GM18526 (cell line): Measurements from ENCODE around the gene SCYL2.

Source experiments
- POLR2A ChIP-seq: IDR thresholded peaks from 3 replicates; pipeline ENCODE4 v1.6.1; 2011; ENCODE audit not compliant: insufficient read length; ENCODE audit errors: extremely low read depth

SCYL2 gene

DNA sequence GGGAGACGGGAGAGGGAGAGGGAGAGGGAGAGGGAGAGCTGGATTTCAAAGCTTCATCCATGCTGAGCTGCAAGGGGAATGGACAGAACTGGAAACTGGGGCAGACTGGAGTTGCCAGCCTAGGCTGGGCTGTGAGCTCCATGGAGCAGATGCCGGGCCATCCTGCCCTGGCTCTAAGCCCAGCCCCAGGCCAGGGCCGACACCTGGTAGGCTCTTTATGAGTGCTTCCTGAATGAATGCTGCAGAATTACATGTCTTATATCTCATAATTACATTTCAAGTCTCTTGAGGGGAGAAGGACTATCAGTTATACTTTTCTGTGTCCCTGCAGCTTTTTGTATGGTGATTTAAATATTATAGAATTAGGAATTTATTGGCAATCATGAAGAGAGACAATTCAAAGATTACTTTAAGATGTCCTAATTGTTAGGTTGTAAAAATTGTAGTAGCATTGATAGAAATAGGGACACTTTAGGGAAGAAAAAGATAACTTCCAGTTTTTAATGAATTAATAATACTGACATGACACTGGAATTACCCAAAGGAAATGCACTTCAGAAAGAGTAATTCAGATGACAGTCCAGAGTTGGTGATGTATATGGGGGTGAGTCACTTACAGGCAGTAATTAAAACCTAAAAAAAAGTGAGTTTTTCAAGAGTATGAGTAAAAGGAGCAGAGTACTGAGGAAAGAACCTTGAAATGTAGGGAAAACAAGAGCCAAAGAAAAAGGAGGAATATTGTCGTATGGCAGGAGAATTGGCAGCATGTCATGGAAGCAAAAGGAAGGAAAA, 29.0 kb downstream of the SCYL2 start:
- TF ChIP-seq POLR2A = no peak

DNA sequence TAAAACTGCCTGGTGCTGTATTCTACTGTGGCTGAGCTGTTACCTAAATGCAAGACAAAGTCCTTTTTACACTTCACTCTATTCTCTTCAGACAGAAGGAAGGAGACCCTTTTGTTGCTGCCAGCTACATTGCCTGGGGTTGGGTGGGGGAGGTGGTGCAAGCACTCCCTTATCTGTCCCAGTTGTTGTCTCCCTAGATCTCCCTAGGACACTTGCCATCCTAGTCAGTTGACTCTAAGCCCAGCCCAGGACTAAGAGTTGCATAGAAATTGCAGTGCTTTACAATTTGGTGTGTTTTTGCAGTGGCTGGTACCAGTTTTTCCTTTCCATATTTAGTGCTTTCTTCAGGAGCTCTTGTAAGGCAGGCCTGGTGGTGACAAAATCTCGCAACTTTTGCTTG, 35.1 kb downstream of the SCYL2 start:
- TF ChIP-seq POLR2A = no peak

DNA sequence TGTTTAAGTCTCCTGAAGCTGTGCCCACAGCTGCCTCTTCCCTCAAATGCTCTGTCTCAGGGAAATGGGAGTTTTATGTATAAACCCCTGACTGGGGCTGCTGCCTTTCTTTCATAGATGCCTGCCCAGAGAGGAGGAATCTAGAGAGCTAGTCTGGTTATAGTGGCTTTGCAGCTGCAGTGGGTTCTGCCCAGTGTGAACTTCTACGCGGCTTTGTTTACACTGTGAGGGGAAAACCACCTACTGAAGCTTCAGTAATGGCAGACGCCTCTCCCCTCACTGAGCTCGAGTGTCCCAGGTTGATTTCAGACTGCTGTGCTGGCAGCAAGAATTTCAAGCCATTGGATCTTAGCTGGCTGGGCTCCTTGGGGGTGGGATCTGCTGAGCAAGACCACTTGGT, 36.9 kb downstream of the SCYL2 start:
- no peak for TF ChIP-seq POLR2A

DNA sequence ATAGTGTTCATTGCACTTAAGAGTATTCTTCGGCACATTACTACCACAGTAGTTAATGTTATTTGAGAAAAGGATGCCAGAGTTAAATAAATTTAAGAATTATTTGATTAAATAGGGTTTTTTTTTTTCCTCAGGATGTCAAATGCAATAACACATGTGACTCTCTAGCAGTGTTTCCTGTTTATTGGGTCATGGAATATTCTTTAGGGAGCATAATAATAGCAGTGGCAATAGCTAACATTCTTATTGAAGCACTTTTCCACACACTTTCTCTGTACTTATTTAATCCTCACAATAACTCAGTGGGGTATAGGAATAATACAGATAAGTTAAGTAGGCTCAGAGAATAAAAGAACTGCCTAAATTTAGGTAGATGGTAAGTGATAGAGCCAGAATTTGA, 44.3 kb downstream of the SCYL2 start:
- no peak for TF ChIP-seq POLR2A

DNA sequence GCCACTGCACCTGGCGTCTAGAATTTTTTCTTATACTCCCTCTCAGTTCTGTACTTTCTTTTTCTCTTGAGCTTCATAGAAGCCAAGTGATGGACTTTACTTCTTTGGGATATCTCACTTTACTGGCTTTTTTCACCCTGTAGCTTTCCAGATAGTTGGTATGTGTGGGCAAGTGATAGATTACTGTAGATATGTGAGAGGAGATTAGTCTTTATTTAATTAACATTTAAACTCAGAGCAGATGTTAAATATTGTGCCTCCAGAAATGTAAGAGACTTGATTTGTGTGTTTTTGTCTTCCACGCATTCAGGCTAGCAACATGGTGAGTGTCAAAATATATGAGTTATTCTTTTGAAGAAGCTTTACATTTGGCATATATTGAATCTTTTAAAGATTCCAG, 50.4 kb downstream of the SCYL2 start:
- TF ChIP-seq POLR2A = no peak

DNA sequence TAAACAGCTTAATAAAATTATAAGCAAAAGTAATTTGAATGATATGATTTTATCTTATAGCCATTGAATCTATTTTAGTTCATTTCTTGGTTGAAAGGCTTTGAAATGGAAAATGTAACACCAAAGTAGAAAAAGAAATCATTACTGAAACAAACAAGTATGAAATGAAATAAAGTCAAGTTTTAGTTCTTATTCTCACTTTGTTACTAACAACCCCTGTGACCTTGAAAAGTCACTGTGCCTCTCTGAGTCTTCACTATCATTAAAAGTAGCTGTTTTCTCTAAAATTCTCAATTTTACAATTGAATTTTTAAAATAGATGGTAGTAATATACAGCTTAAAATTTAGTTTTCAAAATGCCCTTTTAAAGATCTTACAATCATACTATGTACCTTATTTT, 57.5 kb downstream of the SCYL2 start:
- no peak for TF ChIP-seq POLR2A

DNA sequence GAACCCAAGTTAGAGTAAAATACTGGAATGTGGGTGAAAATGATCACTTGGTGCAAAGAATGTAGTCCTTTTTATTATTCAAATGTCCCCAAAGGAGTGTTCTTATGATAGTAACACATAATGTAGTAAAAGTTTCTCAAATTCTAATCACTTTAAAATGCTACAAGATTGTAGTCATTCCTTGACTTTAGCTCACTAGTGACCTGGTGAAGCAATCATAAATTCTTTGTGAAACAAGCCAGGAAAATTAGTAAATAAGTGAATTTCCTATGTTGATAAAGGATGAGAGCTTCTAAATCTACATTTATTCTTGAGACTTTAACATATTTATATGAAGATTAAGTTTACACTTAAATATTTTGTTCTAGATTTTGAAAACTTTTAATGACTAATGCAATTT, 59.2 kb downstream of the SCYL2 start:
- no peak for TF ChIP-seq POLR2A

DNA sequence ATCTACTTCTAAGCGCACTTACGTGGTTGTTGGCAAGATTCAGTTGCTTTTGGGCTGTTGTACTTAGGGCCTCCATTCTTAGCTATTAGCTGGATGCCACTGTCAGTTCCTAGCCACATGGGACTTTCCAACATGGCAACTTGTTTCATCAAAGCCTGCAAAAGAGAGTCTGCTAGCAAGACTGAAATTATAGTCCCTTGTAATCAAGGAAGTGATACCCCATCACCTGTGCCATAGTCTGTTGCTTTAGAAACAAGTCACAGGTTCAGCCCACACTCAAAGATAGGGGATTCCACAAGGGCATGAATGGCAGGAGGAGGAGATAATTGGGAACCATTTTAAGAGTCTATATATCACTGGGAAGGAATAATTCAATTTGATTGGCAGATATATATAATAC, 62.8 kb downstream of the SCYL2 start:
- no peak for TF ChIP-seq POLR2A

DNA sequence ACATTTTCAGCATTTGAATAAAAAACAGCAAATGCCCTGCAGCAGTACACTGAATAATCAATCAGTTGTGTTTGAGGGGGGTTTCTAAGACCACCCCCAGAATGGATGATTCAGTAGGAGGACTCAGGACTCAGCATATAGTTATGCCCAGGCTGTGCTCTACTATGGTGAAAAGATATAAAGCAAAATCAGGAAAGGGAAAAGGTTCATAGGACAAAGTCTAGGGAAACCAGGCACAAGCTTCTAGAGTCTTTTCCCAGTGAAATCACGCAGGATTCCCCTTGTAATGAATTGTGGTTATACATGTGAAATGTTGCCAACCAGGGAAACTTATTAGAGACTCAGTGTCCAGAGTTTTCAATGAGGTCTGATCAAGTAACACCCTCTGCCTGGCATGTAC, 64.9 kb downstream of the SCYL2 start:
- TF ChIP-seq POLR2A = no peak

DNA sequence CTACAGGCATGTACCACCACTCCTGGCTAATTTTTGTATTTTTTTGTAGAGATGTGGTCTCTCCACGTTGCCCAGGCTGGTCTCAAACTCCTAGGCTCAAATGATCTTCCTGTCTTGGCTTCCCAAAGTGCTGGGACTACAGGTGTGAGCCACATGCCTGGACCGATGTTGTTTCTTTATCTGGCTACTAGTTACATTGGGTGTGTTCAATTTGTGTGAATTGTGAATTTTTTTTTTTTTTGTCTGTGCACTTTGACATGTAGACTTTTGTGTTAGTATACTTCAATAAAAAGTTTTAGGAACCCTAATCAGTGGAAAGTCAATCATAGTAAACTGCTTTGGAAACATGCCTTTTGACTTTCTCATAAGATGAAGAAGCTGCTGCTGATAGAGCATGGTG, 65.9 kb downstream of the SCYL2 start:
- TF ChIP-seq POLR2A = no peak

DNA sequence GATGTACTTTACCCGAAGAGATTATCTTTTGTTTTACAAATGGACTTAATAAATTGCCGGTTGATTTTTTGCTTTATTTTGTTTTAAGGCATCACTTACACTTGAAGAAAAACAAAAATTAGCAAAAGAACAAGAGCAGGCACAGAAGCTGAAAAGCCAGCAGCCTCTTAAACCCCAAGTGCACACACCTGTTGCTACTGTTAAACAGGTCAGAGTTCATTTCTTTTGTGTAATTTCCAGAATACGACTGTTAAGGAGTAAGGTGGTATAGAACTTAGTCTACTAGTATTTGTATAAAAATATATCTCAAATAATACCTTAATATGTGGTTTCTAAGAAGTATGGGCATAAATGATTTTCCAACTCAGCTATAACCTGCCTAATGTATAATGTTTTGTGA, 70.3 kb downstream of the SCYL2 start:
- no peak for TF ChIP-seq POLR2A

DNA sequence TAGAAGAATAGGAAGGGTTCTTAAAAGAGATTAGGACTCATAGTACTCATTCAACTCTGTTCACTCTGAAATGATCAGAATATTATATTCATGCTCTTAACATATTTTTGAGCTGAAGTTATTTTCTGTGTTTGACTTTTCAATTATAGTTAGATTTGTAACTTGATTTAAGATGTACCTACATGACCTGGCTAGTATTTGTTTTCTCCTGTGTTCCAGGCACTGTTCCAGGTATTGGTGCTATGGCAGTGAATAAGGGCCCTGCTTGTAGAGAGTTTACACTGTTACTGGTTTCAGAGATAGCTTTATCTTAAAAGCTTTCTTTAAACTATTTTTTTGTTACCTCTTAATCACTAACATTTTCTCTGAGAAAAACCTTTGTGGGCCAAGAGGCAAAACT, 70.8 kb downstream of the SCYL2 start:
- TF ChIP-seq POLR2A = no peak

DNA sequence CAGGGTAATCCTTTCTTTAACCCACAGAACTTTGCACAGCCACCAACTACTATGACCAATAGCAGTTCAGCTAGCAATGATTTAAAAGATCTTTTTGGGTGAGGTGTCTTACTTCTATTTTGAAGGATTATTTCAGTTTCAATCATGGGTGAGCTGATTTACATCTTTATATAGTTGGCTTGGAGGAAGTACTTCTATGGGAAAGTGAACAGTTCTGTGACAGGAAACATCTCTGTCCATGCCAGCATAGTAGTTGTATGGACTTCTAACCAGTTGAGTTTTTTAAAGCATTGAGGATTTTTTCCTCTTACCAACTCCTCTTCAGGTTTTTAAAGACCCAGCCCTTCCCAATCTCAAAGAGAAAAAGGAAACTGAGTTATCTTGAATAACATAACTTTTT, 72.1 kb downstream of the SCYL2 start:
- no peak for TF ChIP-seq POLR2A

DNA sequence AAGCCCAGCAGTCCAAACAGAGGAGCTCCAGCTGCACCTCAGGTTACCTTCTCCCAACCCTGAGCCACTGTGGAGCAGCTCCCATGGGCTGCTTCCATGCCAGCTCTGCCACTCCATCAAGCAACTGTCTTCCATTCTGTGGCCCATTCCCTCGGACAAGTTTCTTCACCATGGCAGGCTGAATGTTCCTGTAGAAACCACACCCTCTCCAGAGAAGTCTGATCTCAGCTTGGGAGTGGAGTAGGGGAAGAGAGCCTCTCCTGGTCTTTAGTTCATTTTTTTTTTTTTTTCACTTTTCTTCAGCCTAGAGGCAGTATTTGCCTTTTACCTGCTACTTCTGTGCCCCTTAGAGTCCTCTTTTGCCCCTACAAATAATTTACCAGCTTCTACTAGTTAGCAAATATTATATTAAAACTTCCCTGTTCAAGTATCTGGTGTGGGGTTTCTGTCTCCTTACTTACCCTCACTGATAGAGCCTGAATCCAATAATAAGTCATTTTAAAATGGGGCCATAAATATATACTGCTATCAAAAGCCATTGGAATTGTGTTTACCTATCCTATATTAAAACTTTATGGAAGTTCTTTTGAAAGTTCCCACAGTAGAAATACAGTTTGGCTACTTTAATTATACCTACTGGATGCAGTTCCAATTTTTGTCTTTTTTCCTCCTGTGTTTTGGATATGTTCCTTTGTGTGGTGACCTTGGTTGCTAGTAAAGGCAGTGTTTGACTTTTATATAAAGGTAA, 78.2 kb downstream of the SCYL2 start:
- TF ChIP-seq POLR2A = no peak

DNA sequence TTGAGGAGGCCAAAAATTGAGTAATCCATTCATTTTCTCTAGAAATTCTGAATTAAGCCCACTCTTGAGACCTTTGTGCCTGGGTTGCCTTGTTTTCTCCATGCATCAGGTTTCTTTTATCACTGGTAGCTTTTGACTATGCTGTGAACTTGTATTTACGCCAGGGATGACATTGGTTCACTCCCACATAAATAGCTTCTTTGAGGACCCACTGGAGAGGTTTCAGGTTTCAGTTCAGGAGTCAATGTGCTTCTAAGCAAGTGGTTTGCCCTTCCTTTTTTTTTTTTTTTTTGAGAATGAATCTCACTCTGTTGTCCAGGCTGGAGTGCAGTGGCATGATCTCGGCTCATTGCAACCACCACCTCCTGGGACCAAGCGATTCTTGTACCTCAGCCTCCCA, 79.7 kb downstream of the SCYL2 start:
- TF ChIP-seq POLR2A = no peak

DNA sequence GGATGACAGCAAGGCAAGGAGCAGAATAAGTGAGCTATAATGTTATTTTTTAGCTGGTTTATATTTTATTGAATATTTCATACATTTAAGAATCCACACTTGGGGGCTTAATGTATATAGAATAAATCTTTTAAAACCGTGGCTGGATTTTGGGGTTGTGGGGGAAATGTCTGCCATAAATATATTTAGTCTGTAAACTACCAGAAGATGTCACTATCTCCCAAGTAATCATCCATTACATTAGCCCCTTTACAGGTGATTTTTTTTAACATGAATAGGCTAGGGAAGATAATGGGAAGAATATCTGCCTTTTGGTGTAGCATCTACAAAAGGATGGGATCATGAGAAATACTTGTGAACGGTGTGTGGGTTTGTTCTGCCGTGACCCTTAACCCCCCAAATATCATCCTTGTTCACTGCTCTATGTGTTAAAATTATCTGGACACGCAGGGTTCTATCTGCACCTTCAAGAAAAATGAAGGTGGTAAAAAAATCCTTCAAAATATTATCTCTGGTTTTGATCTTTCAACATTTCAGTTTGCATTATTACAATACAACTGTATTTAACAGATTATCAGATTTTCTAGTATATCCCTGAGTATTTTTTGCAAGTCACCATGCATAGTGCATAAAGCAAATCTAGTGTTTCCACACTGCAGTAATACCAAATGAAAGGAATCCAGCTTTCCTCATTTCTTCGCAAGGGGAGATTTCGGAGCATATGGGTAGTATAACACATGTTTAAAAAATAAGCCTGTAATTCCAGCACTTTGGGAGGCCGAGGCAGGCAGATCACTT, 81.9 kb downstream of the SCYL2 start:
- no peak for TF ChIP-seq POLR2A
